GM23248 (cell line): ENCODE data around the gene RAPSN.

ENCODE experiments used
- EZH2 ChIP-seq: fragments of 200-600 bp; sonication (generic); IDR thresholded peaks from 2 replicates; pipeline ENCODE4 v1.6.1; 2018; ENCODE audit warnings: antibody characterized with exemption, mild to moderate bottlenecking; ENCODE audit not compliant: insufficient read depth, poor library complexity, severe bottlenecking
- EZH2phosphoT487 ChIP-seq: fragments of 200-600 bp; sonication (generic); IDR thresholded peaks from 2 replicates; pipeline ENCODE4 v1.6.1; 2018; ENCODE audit warnings: antibody characterized with exemption, moderate library complexity, mild to moderate bottlenecking, low read depth; ENCODE audit not compliant: insufficient read depth

DNA sequence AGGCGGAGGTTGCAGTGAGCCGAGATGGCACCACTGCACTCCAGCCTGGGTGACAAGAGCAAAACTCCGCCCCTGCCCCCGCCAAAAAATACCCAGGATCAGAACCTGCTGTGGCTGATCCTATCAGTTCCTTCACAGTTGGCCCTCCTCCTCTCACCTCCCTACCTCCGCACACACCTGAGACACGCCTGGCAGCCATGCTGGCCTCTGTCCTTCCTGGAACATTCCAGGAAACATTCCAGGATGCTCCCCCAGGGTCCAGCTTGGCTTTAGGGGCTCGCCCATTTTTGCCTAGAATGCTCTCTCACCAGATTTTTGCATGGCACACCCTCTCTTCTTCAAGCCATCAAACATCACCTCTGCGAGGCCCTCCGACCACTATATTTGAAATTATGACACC lies 2.1 kb downstream of the RAPSN start:
- TF ChIP-seq EZH2phosphoT487 (no peak), EZH2 (no peak)
